Tibial artery (tissue), 4 donors: ENCODE results near the gene PARP9.
"Not testable (repeated sequence)": the region's sequence is repeated elsewhere in the genome, so short reads cannot be mapped to it uniquely, and the experiment has no call there.

Source experiments
- DNase-seq, 2 donors: peaks; one replicate each; pipeline ENCODE4 v3.0.0-alpha.2; 2019
- H3K27ac ChIP-seq, 2 donors: fragments of 200-600 bp; sonication (generic) in 1 of 2; 1 replicate in 1 of 2; 2 replicates in 1 of 2; pipeline ENCODE4 v1.5.1; 2018 to 2019; ENCODE audit warnings: mild to moderate bottlenecking in 1 of 2
- H3K27me3 ChIP-seq, 2 donors: fragments of 200-600 bp; sonication (generic) in 1 of 2; one replicate each; pipeline versions ENCODE4 v1.5.1 to v1.6.0; 2016 to 2019
- H3K36me3 ChIP-seq, 3 donors: fragments of 200-600 bp; sonication (generic) in 2 of 3; one replicate each; pipeline ENCODE4 v1.5.1; 2016 to 2019; ENCODE audit warnings: mild to moderate bottlenecking in 2 of 3
- H3K4me1 ChIP-seq, 4 donors: fragments of 200-600 bp; sonication (generic) in 2 of 4; 1 replicate in 3 of 4; 2 replicates in 1 of 4; pipeline ENCODE4 v1.5.1; 2016 to 2019
- H3K4me3 ChIP-seq, 2 donors: fragments of 200-600 bp; sonication (generic) in 1 of 2; 1 replicate in 1 of 2; 2 replicates in 1 of 2; pipeline ENCODE4 v1.5.1; 2018 to 2019; ENCODE audit warnings: mild to moderate bottlenecking in 2 of 2
- H3K9me3 ChIP-seq, 3 donors: fragments of 200-600 bp; sonication (generic) in 1 of 3; one replicate each; pipeline ENCODE4 v1.5.1; 2016 to 2019
- intact Hi-C: fragments of 100-400 bp; cut with DNase I; formaldehyde crosslinking; loops from one replicate; pipeline ENCODE4 v1.15.0; 2023; ENCODE audit warnings: low total_unique reads
- TF ChIP-seq, protein P1 (sequence below), 2 experiments: fragments of 200-600 bp in 1 of 2; fragments of 450-650 bp in 1 of 2; IDR thresholded peaks; one replicate each; pipeline ENCODE4 v1.5.1; 2017 to 2019; ENCODE audit warnings: antibody characterized with exemption in 2 of 2, mild to moderate bottlenecking in 1 of 2, moderate library complexity in 1 of 2

The PARP9 gene

DNA sequence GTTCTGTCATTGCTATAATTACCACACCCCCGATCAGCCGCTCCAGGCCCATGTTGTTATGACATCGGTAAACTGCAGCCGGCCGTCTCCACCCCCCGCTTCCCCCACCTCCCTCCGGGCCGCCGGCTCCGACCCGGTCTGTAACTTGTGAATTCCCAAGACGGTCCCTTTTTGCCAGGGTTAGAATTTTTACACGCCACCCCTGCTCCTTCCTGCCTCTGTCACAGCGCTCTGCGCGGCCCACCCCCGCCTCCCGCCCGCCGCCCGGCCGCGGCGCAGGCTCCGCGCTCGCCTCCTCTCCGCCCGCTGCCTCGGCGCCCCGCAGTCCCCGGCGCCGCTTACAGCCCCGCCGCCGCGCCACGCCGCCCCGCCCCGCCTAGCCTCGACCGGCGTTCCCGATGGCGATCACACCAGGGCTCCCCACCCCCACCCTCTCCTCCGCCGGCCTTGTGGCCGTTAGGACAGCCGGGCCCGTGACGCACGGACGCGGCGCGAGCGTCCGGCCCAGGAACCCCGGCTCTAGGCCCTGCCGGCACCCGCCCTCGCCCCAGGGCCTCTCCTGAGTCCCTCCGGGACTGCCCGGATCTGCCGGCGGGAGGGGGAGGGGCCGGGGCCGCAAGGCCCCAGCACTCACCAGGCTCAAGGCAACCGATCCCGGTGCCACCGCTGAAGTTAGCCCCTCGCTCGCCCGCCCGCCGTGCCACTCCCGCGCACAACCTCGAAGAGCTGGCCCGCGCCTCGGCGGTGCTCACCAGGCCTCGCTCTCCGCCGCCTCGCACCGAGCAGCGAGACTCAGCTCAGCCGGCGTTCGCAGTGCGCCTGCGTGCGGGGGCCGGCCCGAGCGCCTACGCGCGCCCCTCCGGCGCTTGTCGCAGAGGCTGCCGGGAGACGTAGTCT is 49.7 kb downstream of the PARP9 start, which contains the start of gene KPNA1:
KPNA1 (minus strand) TSS at position 817 of the 897 bp plus-strand sequence. CDS start 18,374 bp downstream, outside the sequence.
- TF ChIP-seq, protein P1, sequence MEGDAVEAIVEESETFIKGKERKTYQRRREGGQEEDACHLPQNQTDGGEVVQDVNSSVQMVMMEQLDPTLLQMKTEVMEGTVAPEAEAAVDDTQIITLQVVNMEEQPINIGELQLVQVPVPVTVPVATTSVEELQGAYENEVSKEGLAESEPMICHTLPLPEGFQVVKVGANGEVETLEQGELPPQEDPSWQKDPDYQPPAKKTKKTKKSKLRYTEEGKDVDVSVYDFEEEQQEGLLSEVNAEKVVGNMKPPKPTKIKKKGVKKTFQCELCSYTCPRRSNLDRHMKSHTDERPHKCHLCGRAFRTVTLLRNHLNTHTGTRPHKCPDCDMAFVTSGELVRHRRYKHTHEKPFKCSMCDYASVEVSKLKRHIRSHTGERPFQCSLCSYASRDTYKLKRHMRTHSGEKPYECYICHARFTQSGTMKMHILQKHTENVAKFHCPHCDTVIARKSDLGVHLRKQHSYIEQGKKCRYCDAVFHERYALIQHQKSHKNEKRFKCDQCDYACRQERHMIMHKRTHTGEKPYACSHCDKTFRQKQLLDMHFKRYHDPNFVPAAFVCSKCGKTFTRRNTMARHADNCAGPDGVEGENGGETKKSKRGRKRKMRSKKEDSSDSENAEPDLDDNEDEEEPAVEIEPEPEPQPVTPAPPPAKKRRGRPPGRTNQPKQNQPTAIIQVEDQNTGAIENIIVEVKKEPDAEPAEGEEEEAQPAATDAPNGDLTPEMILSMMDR (IDR thresholded peaks at IDR 0.05), result no peak
- intact Hi-C loops, result loop anchor here (10.0 kb wide), 1 partner anchor 50 kb away; no protein-coding TSS in a partner anchor
- H3K9me3 ChIP-seq, result no peaks in the 10 kb centered on the region
- peak within 1 kb of the TSS; percentile 96 to 98 for H3K27ac ChIP-seq
- H3K36me3 ChIP-seq, result no peaks in the 10 kb centered on the region
- H3K4me3 ChIP-seq, result peak within 1 kb of the TSS; percentile 89 to 95
- no peaks in the 10 kb centered on the region for H3K27me3 ChIP-seq
- DNase-seq, result peak; percentile 89 to 91
- peaks cover 0 to 28% (median 13%) of the 10 kb centered on the region in 4 donors for H3K4me1 ChIP-seq

GRCh38 chr3:122513386-122514122 is 50.5 kb downstream of the PARP9 start:
- Histone ChIP-seq H3K27ac (peak overlapping the region; percentile 96 to 98), H3K4me1 (peaks cover 0 to 36% (median 13%) of the 10 kb centered on the region in 4 donors), H3K27me3 (no peaks in the 10 kb centered on the region), H3K4me3 (peak overlapping the region; percentile 89 to 95), H3K36me3 (no peaks in the 10 kb centered on the region), H3K9me3 (no peaks in the 10 kb centered on the region)
- TF ChIP-seq, protein P1 (IDR thresholded peaks at IDR 0.05), result no peak
- DNase-seq, result no peak
- intact Hi-C loops, result loop anchor here (10.0 kb wide), 1 partner anchor 49 kb away; no protein-coding TSS in a partner anchor

DNA sequence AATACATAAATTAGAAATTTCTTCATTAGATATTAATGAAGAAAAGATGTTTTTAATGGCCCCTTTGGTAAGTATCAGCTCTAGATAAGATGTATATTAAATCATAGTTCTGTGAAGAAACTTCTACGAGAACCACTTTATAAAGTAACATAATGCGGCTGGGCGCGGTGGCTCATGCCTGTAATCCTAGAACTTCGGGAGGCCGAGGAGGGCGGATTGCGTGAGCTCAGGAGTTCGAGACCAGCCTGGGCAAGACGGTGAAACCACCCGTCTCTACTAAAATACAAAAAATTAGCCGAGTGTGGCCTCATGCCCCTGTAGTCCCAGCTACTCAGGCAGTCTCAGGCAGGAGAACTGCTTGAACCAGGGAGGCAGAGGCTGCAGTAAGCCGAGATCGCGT is 51.8 kb downstream of the PARP9 start:
- Histone ChIP-seq H3K9me3 (no peaks in the 10 kb centered on the region), H3K36me3 (no peaks in the 10 kb centered on the region), H3K4me3 (no peak overlapping the region), H3K27me3 (no peaks in the 10 kb centered on the region), H3K27ac (peak overlapping the region in 1 of 2 donors; percentile 98), H3K4me1 (peaks cover 0 to 41% (median 13%) of the 10 kb centered on the region in 4 donors)
- no peak for DNase-seq
- intact Hi-C loops, result loop anchor here (10.0 kb wide), 1 partner anchor 47 kb away; no protein-coding TSS in a partner anchor
- TF ChIP-seq, protein P1 (IDR thresholded peaks at IDR 0.05), result no peak

- no peaks in the 10 kb centered on the region for H3K27me3 ChIP-seq
- H3K4me1 ChIP-seq, result peaks cover 0 to 41% (median 13%) of the 10 kb centered on the region in 4 donors
- H3K27ac ChIP-seq, result no peak overlapping the region
- H3K4me3 ChIP-seq, result no peak overlapping the region
- no peaks in the 10 kb centered on the region for H3K36me3 ChIP-seq
- no peaks in the 10 kb centered on the region for H3K9me3 ChIP-seq
- TF ChIP-seq, protein P1 (IDR thresholded peaks at IDR 0.05), result no peak
- DNase-seq, result no peak
- intact Hi-C loops, result loop anchor here (10.0 kb wide), 1 partner anchor 46 kb away; no protein-coding TSS in a partner anchor
Observed at GRCh38 chr3:122510878-122511535, 53.1 kb downstream of the PARP9 start.

DNA sequence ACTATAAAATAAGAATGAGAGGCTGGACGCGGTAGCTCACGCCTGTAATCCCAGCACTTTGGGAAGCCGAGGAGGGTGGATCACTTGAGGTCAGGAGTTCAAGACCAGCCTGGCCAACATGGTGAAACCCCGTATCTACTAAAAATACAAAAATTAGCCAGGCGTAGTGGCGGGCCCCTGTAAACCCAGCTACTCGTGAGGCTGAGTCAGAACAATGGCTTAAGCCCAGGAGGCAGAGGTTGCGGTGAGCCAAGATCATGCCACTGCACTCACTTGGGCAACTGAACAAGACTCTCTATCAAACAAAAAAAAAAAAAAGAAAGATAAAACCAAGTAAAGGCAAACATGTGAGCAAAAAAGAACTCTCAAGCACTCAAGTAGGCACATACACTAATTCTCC is 55.2 kb downstream of the PARP9 start:
- DNase-seq, result peak in 1 of 2 donors; percentile 67
- intact Hi-C loops, H3K36me3 ChIP-seq, H3K9me3 ChIP-seq, H3K4me3 ChIP-seq, H3K27me3 ChIP-seq: not testable (repeated sequence)
- peak overlapping the region in 1 of 2 donors; percentile 12 for H3K27ac ChIP-seq
- H3K4me1 ChIP-seq, result peaks cover 0 to 46% (median 11%) of the 10 kb centered on the region in 4 donors
